ENCODE results near the gene GRM5.
"Not testable (repeated sequence)": the region's sequence is repeated elsewhere in the genome, so short reads cannot be mapped to it uniquely, and the experiment has no call there.

The GRM5 gene

DNA sequence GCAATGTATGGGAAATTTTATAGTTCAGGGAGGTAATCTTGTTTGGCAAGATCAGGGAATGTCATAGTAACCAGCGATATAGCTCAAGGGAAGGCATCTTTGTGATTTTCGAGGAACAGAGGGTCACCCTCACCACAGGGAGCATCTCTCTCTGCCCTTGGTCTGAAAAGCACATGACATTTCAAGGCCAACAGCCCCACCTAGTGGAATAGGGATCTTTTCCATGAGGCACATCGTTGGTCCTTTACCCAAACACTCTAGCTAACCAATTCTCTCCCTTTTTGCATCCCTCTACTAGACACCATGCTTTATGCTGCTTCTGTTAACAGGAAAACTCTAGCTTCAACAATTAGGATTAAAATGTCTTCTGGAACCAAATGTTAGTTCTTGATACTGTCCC is 179.0 kb downstream of the GRM5 start:
- WGBS, 2 experiments (ENCODE audit: insufficient coverage in 2 of 2) = 38 to 44% methylated on average over 1 to 2 of the region's 3 CpGs
- Histone ChIP-seq H3K9me3 (ENCODE audit: control insufficient read depth, low read length) (peaks cover 4% of the 10 kb centered on the region), H3K36me3 (ENCODE audit: control insufficient read depth, insufficient read depth, low read length) (no peaks in the 10 kb centered on the region), H3K27ac (ENCODE audit: low read depth, low read length, severe bottlenecking) (no peak overlapping the region), H3K4me3 (ENCODE audit: extremely low read depth, insufficient read depth, low read length, poor library complexity, severe bottlenecking) (no peak overlapping the region), H3K4me1 (ENCODE audit: control insufficient read depth, insufficient read depth, low read length, poor library complexity, severe bottlenecking) (no peaks in the 10 kb centered on the region)

- 100% methylated on average over 1 of the region's 3 CpGs; no CpG with 5 or more reads in 1 of the 2 experiments for WGBS, 2 experiments (ENCODE audit: insufficient coverage in 2 of 2)
- not testable (repeated sequence) for H3K4me3 ChIP-seq (ENCODE audit: extremely low read depth, insufficient read depth, low read length, poor library complexity, severe bottlenecking)
Observed at GRCh38 chr11:88882800-88883199, 183.0 kb downstream of the GRM5 start.

DNA sequence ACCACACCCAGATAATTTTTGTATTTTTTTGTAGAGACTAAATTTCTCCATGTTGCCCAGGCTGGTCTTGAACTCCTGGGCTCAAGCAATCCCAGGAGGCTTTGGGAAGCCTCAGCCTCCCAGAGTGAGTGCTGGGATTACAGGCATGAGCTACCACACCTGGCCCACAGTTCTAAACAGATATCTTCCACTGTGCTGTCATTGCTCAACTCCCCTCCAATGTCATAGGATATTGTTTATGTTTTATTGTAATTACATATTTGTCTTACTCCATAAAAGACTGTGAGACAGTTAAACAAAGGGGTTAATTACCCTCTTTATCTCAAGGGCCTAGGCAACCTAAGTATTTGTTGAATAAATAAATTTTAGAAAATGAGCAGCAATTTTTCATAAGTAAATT is 204.2 kb downstream of the GRM5 start:
- no peak overlapping the region for H3K27ac ChIP-seq (ENCODE audit: low read depth, low read length, severe bottlenecking)
- H3K9me3 ChIP-seq (ENCODE audit: control insufficient read depth, low read length) = no peaks in the 10 kb centered on the region
- no peaks in the 10 kb centered on the region for H3K36me3 ChIP-seq (ENCODE audit: control insufficient read depth, insufficient read depth, low read length)
- no peak overlapping the region for H3K4me3 ChIP-seq (ENCODE audit: extremely low read depth, insufficient read depth, low read length, poor library complexity, severe bottlenecking)
- H3K4me1 ChIP-seq (ENCODE audit: control insufficient read depth, insufficient read depth, low read length, poor library complexity, severe bottlenecking) = no peaks in the 10 kb centered on the region

More at GRCh38 chr11:88882800-88883199, 183.0 kb downstream of the GRM5 start:
- H3K36me3 ChIP-seq (ENCODE audit: control insufficient read depth, insufficient read depth, low read length); H3K4me1 ChIP-seq (ENCODE audit: control insufficient read depth, insufficient read depth, low read length, poor library complexity, severe bottlenecking); H3K9me3 ChIP-seq (ENCODE audit: control insufficient read depth, low read length); H3K27ac ChIP-seq (ENCODE audit: low read depth, low read length, severe bottlenecking): not testable (repeated sequence)

GRCh38 chr11:88860431-88860830 is 205.4 kb downstream of the GRM5 start:
- H3K27ac ChIP-seq (ENCODE audit: low read depth, low read length, severe bottlenecking); H3K4me3 ChIP-seq (ENCODE audit: extremely low read depth, insufficient read depth, low read length, poor library complexity, severe bottlenecking); H3K4me1 ChIP-seq (ENCODE audit: control insufficient read depth, insufficient read depth, low read length, poor library complexity, severe bottlenecking); H3K36me3 ChIP-seq (ENCODE audit: control insufficient read depth, insufficient read depth, low read length); H3K9me3 ChIP-seq (ENCODE audit: control insufficient read depth, low read length): not testable (repeated sequence)
- WGBS, 2 experiments (ENCODE audit: insufficient coverage in 2 of 2) = 82 to 96% methylated on average over 2 to 4 of the region's 4 CpGs

DNA sequence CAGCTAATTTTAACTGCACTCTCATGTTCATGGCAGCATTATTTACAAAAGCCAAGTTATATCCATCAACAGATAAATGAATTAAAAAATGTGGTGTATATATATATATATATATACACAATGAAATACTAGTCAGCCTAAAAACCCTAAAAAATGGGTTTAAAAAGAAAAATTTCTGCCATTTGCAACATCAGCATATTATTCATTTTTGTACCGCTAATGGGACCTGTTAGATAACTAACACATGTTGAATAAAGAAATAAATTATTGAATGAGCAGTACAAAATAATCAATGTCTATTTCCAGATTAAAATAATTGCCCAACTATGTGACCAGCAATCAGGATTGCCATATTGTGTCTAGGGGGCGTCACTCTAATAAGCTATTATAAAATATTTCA is 211.8 kb downstream of the GRM5 start:
- not testable (repeated sequence) for H3K4me3 ChIP-seq (ENCODE audit: extremely low read depth, insufficient read depth, low read length, poor library complexity, severe bottlenecking); H3K4me1 ChIP-seq (ENCODE audit: control insufficient read depth, insufficient read depth, low read length, poor library complexity, severe bottlenecking); H3K27ac ChIP-seq (ENCODE audit: low read depth, low read length, severe bottlenecking); H3K9me3 ChIP-seq (ENCODE audit: control insufficient read depth, low read length); H3K36me3 ChIP-seq (ENCODE audit: control insufficient read depth, insufficient read depth, low read length)
- WGBS, 2 experiments (ENCODE audit: insufficient coverage in 2 of 2) = 86% methylated on average over 1 of the region's 2 CpGs; no CpG with 5 or more reads in 1 of the 2 experiments

DNA sequence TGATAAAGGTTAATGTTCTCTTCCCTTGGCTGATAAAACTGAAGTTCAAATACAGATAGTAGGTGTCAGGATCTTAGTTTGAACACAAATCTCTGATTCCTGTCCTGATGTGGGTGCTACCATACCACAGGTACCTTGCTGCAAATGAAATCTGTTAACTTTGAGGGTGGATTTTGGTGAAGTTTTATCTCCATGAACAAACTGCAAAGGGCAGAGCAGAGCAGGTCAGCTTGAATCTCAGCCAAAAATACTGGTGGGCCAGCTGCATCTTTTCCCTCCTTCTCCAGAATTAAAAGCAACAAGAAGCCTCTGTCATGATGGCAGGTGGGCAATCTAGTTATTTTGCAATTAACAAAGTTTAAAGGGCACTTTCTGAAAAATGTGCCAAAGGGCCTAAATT is 214.2 kb downstream of the GRM5 start:
- H3K4me1 ChIP-seq (ENCODE audit: control insufficient read depth, insufficient read depth, low read length, poor library complexity, severe bottlenecking); H3K27ac ChIP-seq (ENCODE audit: low read depth, low read length, severe bottlenecking); H3K4me3 ChIP-seq (ENCODE audit: extremely low read depth, insufficient read depth, low read length, poor library complexity, severe bottlenecking); H3K9me3 ChIP-seq (ENCODE audit: control insufficient read depth, low read length); H3K36me3 ChIP-seq (ENCODE audit: control insufficient read depth, insufficient read depth, low read length): not testable (repeated sequence)

GRCh38 chr11:88849773-88850172 is 216.0 kb downstream of the GRM5 start:
- not testable (repeated sequence) for H3K36me3 ChIP-seq (ENCODE audit: control insufficient read depth, insufficient read depth, low read length); H3K4me1 ChIP-seq (ENCODE audit: control insufficient read depth, insufficient read depth, low read length, poor library complexity, severe bottlenecking); H3K9me3 ChIP-seq (ENCODE audit: control insufficient read depth, low read length); H3K4me3 ChIP-seq (ENCODE audit: extremely low read depth, insufficient read depth, low read length, poor library complexity, severe bottlenecking); H3K27ac ChIP-seq (ENCODE audit: low read depth, low read length, severe bottlenecking)
- 100% methylated on average over 1 to 2 of the region's 6 CpGs for WGBS, 2 experiments (ENCODE audit: insufficient coverage in 2 of 2)

- H3K9me3 ChIP-seq (ENCODE audit: control insufficient read depth, low read length) = no peaks in the 10 kb centered on the region
- H3K4me3 ChIP-seq (ENCODE audit: extremely low read depth, insufficient read depth, low read length, poor library complexity, severe bottlenecking) = no peak overlapping the region
- no peak overlapping the region for H3K27ac ChIP-seq (ENCODE audit: low read depth, low read length, severe bottlenecking)
- H3K4me1 ChIP-seq (ENCODE audit: control insufficient read depth, insufficient read depth, low read length, poor library complexity, severe bottlenecking) = no peaks in the 10 kb centered on the region
- no peaks in the 10 kb centered on the region for H3K36me3 ChIP-seq (ENCODE audit: control insufficient read depth, insufficient read depth, low read length)
- WGBS, 2 experiments (ENCODE audit: insufficient coverage in 2 of 2) = 82 to 83% methylated on average over 1 of the region's 1 CpG
Observed at GRCh38 chr11:88849368-88849767, 216.4 kb downstream of the GRM5 start.

GRCh38 chr11:88846266-88846665 is 219.5 kb downstream of the GRM5 start:
- H3K27ac ChIP-seq (ENCODE audit: low read depth, low read length, severe bottlenecking); H3K36me3 ChIP-seq (ENCODE audit: control insufficient read depth, insufficient read depth, low read length); H3K4me3 ChIP-seq (ENCODE audit: extremely low read depth, insufficient read depth, low read length, poor library complexity, severe bottlenecking); H3K9me3 ChIP-seq (ENCODE audit: control insufficient read depth, low read length); H3K4me1 ChIP-seq (ENCODE audit: control insufficient read depth, insufficient read depth, low read length, poor library complexity, severe bottlenecking): not testable (repeated sequence)
- no CpG with 5 or more reads among the region's 1 CpG for WGBS, 2 experiments (ENCODE audit: insufficient coverage in 2 of 2)

- not testable (repeated sequence) for H3K36me3 ChIP-seq (ENCODE audit: control insufficient read depth, insufficient read depth, low read length); H3K9me3 ChIP-seq (ENCODE audit: control insufficient read depth, low read length); H3K4me3 ChIP-seq (ENCODE audit: extremely low read depth, insufficient read depth, low read length, poor library complexity, severe bottlenecking); H3K4me1 ChIP-seq (ENCODE audit: control insufficient read depth, insufficient read depth, low read length, poor library complexity, severe bottlenecking); H3K27ac ChIP-seq (ENCODE audit: low read depth, low read length, severe bottlenecking)
- no CpG with 5 or more reads among the region's 3 CpGs for WGBS, 2 experiments (ENCODE audit: insufficient coverage in 2 of 2)
Observed at GRCh38 chr11:88844941-88845340, 220.8 kb downstream of the GRM5 start.

DNA sequence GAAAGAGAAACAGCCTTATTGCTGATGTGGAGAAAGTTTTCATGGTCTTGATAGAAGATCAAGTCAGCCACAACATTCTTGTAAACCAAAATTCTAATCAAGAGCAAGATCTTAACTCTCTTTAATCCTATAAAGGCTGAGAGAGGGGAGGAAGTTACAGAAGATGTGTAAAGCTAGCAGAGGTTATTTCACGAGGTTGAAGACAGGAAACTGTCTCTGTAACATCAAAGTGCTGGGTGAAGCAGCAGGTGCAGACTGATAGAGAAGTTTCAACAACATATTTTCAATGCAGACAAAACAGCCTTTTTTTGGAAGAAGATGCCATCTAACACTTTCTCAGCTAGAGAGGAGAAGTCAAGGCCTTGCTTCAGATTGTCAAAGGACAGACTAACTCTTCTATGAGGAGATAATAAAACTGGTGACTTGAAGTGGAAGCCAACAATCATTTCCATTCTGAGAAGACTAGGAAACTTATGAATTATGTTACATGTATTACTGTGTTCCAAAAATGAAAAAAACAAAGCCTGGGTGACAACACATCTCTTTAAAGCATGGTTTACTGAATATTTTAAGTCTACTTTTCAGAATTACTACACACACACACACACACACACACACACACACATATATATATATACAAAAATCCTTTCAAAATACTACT is 221.9 kb downstream of the GRM5 start:
- not testable (repeated sequence) for H3K4me1 ChIP-seq (ENCODE audit: control insufficient read depth, insufficient read depth, low read length, poor library complexity, severe bottlenecking); H3K9me3 ChIP-seq (ENCODE audit: control insufficient read depth, low read length)
- 100% methylated on average over 1 of the region's 1 CpG; no CpG with 5 or more reads in 1 of the 2 experiments for WGBS, 2 experiments (ENCODE audit: insufficient coverage in 2 of 2)

More for the DNA sequence above, 221.9 kb downstream of the GRM5 start:
- not testable (repeated sequence) for H3K4me3 ChIP-seq (ENCODE audit: extremely low read depth, insufficient read depth, low read length, poor library complexity, severe bottlenecking); H3K36me3 ChIP-seq (ENCODE audit: control insufficient read depth, insufficient read depth, low read length); H3K27ac ChIP-seq (ENCODE audit: low read depth, low read length, severe bottlenecking)
